GM10248 (cell line): ENCODE measurements around the gene ANKRD34A.
"Not testable (repeated sequence)": the region's sequence is repeated elsewhere in the genome, so short reads cannot be mapped to it uniquely, and the experiment has no call there.

Experiments used
- CTCF ChIA-PET: fragments of 300-600 bp; sonication (Branson Sonifier 250); formaldehyde crosslinking; extraction: SDS; loops from one replicate; lab custom pipeline; 2021; ENCODE audit warnings: antibody characterized with exemption; lab: Yijun Ruan, JAX
- POLR2A ChIA-PET: fragments of 350-650 bp; sonication (Branson Sonifier 250); formaldehyde crosslinking; extraction: SDS; loops from one replicate; lab custom pipeline; 2020; ENCODE audit warnings: antibody characterized with exemption; lab: Yijun Ruan, JAX
- DNase-seq: peaks from one replicate; pipeline ENCODE4 v3.0.0; 2012; ENCODE audit errors: extremely low spot score
- CTCF ChIP-seq: IDR thresholded peaks from 2 replicates; pipeline ENCODE4 v1.5.1; 2012; ENCODE audit warnings: mild to moderate bottlenecking, low read depth; ENCODE audit errors: extremely low read depth, missing control alignments, control extremely low read depth

Gene ANKRD34A

DNA sequence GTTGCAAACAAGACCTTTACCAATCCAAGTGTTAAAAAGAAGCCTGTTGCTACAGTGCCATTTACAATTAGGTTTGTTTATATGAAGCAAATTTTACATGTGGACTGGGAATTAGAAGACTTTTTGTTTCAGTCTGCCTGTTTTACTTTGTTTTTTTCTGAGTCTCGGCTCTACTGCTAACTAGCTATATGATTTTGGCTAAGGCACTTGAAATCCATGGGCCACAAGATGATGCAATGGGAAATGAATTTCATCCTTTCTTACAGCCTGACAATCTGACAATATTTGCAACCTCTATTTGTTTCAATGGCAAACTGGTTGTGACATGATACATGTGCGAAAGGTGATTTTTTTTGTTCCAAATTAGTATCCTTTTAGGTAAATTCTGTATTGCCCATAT, 42.1 kb downstream of the ANKRD34A start:
- CTCF ChIA-PET = interaction anchor here (1.2 to 1.7 kb wide), 3 partner anchors 11 to 77 kb away, joined by 3 to 5 read pairs (median 4); partner anchors contain the start of gene NUDT17
- no peak for TF ChIP-seq CTCF
- DNase-seq = no peak
- POLR2A ChIA-PET = no interaction called here

- CTCF ChIA-PET, DNase-seq, POLR2A ChIA-PET: not testable (repeated sequence)
Observed at GRCh38 chr1:145920297-145920696, 44.1 kb downstream of the ANKRD34A start.

DNA sequence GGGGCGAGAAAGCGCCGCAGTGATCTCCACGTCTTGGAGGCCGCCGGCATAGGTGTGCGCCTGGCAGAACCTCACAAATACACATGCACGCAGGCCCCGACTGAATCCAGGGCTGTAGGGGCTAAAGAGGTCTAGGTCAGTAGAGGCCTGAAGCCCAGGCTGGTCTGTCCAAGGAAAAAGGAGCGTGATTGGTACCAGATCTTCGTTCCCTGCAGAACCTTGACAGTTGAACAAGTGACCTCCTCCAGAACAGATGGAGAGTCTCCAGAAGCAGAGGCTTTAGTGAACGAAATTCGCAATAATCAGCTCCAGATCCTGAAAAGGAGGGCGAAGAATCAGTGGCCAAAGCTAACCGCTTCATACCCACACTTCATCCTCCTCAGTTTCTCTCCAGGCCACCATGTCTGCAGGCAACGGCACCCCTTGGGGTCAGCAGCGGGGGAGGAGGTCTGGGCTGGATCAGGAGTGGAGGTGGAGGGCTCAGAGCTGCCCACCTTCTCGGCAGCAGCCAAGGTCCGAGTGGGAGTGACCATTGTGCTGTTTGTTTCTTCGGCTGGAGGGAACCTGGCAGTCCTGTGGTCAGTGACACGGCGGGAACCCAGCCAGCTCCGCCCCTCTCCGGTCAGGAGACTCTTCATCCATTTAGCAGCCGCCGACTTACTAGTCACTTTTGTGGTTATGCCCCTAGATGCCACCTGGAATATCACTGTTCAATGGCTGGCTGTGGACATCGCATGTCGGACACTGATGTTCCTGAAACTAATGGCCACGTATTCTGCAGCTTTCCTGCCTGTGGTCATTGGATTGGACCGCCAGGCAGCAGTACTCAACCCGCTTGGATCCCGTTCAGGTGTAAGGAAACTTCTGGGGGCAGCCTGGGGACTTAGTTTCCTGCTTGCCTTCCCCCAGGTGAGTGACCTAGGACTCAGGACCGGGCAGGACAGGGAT, 45.1 kb downstream of the ANKRD34A start:
- ChIA-PET CTCF (interaction anchor here (0.6 to 1.3 kb wide), 7 partner anchors 8 to 75 kb away, joined by 3 to 5 read pairs (median 3); partner anchors contain the start of genes ITGA10, NUDT17 and RBM8A), POLR2A (interaction anchor here (0.5 to 2.0 kb wide), 3 partner anchors 8 to 45 kb away, joined by 6 to 8 read pairs (median 6); partner anchors contain the start of genes ANKRD34A, POLR3GL and RBM8A)
- no peak for TF ChIP-seq CTCF
- DNase-seq = peak; percentile 42

GRCh38 chr1:145918144-145918991, 46.0 kb downstream of the ANKRD34A start, which contains the start of gene PEX11B:
TSS of gene PEX11B (minus strand) at chr1:145918717. CDS start at chr1:145918688, 29 bp downstream.
- DNase-seq = peak; percentile 91
- CTCF ChIA-PET = interaction anchor here (0.6 to 1.3 kb wide), 6 partner anchors 8 to 74 kb away, joined by 3 to 5 read pairs (median 4); partner anchors contain the start of genes NUDT17 and RBM8A
- POLR2A ChIA-PET = interaction anchor here (1.4 to 2.0 kb wide), 2 partner anchors 9 to 46 kb away, joined by 6 to 8 read pairs; partner anchors contain the start of genes ANKRD34A, POLR3GL and RBM8A
- no peak for TF ChIP-seq CTCF

GRCh38 chr1:145917595-145917994, 46.8 kb downstream of the ANKRD34A start:
- DNase-seq = no peak
- CTCF ChIA-PET = interaction anchor here (1.8 kb wide), 1 partner anchor 94 kb away, joined by 6 read pairs; no protein-coding TSS in a partner anchor
- no peak for TF ChIP-seq CTCF
- POLR2A ChIA-PET = interaction anchor here (0.5 to 2.0 kb wide), 2 partner anchors 10 kb away, joined by 3 to 8 read pairs; partner anchors contain the start of gene RBM8A

DNA sequence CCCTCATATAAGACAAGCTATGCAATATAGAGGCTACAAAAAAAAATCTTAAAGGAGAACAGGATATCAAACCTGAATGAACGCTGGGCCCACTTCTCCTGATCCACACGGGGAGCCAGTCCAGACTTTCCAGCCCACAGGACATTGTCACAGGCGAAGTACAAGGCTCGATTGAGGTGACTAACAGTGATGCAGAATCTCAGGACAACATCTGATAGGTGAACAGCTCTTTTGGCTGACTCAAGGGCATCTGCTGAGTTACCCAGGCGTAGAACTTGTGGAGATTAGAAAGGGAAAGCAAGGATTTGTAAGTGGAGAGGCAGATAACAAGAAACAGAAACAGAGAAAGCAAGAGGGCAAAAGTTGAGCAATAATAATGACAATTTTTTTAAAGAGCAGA, 47.6 kb downstream of the ANKRD34A start:
- ChIA-PET POLR2A (no interaction called here), CTCF (interaction anchor here (1.2 to 10.4 kb wide), 5 partner anchors 12 to 95 kb away, joined by 3 to 70 read pairs (median 5); partner anchors contain the start of gene NUDT17)
- TF ChIP-seq CTCF = no peak
- no peak for DNase-seq
